Prostate gland (tissue), 2 donors: ENCODE results near the gene SLTM.

Experiments used
- CTCF ChIP-seq, 4 experiments: fragments of 200-600 bp in 2 of 4; fragments of 450-650 bp in 2 of 4; sonication (generic) in 2 of 4; IDR thresholded peaks; 1 replicate in 3 of 4; 2 replicates in 1 of 4; pipeline ENCODE4 v1.5.1; 2016 to 2019; ENCODE audit warnings: antibody characterized with exemption in 4 of 4, mild to moderate bottlenecking in 2 of 4, moderate library complexity in 2 of 4
- POLR2A ChIP-seq: fragments of 450-650 bp; IDR thresholded peaks from one replicate; pipeline ENCODE4 v1.6.1; 2016; ENCODE audit warnings: antibody characterized with exemption, mild to moderate bottlenecking
- POLR2AphosphoS5 ChIP-seq: sonication (generic); formaldehyde crosslinking; IDR thresholded peaks from one replicate; pipeline ENCODE4 v1.6.1; 2017; ENCODE audit warnings: antibody characterized with exemption

- TF ChIP-seq POLR2A: no peak
- TF ChIP-seq CTCF (IDR thresholded peaks at IDR 0.05): no peak
- TF ChIP-seq POLR2AphosphoS5: no peak
Observed at GRCh38 chr15:58923284-58923683, 10.2 kb downstream of the SLTM start.
